ENCODE data around the gene DOCK1.
"Not testable (repeated sequence)": the region's sequence is repeated elsewhere in the genome, so short reads cannot be mapped to it uniquely, and the experiment has no call there.

The DOCK1 gene

GRCh38 chr10:126910196-126910595 lies 5.0 kb downstream of the DOCK1 start:
- no peaks in the 10 kb centered on the region for H3K36me3 ChIP-seq
- peaks cover 34% of the 10 kb centered on the region for H3K27me3 ChIP-seq
- H3K9me3 ChIP-seq, result no peaks in the 10 kb centered on the region
- TF ChIP-seq CTCF (IDR thresholded peaks at IDR 0.05), result no peak
- H3K4me1 ChIP-seq (ENCODE audit: control insufficient read depth in 1 of 2, insufficient read depth in 1 of 2, low read depth in 1 of 2, low read length in 1 of 2), result no peaks in the 10 kb centered on the region
- H3K27ac ChIP-seq, result no peak overlapping the region
- no peak overlapping the region for H3K4me3 ChIP-seq (ENCODE audit: low read depth in 1 of 2, low read length in 1 of 2)

GRCh38 chr10:126910798-126911197 lies 5.6 kb downstream of the DOCK1 start:
- Histone ChIP-seq H3K4me3 (ENCODE audit: low read depth in 1 of 2, low read length in 1 of 2) (no peak overlapping the region), H3K27ac (no peak overlapping the region), H3K4me1 (ENCODE audit: control insufficient read depth in 1 of 2, insufficient read depth in 1 of 2, low read depth in 1 of 2, low read length in 1 of 2) (no peaks in the 10 kb centered on the region), H3K36me3 (no peaks in the 10 kb centered on the region), H3K27me3 (peaks cover 28% of the 10 kb centered on the region), H3K9me3 (no peaks in the 10 kb centered on the region)
- TF ChIP-seq CTCF (IDR thresholded peaks at IDR 0.05), result no peak

DNA sequence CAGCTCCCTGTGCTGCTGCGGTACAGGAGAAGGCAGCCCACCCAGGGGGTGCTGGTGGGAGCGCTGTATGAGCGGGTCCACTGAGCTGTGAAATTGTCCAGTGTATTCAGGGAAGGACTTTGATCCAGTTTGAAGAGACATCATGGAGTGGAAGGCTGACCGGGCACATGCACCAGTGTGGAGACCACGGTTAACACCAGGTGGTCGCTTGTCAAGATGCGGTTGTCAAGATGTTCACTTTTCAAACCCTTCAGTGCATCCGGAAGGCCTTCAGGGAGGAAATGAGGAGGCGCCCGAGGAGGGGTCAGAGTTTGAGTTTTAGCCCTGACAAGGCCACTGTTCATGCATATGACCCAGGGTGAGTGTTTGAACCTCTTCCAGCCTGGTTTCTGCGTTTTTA lies 6.1 kb downstream of the DOCK1 start:
- H3K27me3 ChIP-seq, result peaks cover 23% of the 10 kb centered on the region
- no peaks in the 10 kb centered on the region for H3K36me3 ChIP-seq
- H3K4me3 ChIP-seq (ENCODE audit: low read depth in 1 of 2, low read length in 1 of 2), result no peak overlapping the region
- H3K9me3 ChIP-seq, result no peaks in the 10 kb centered on the region
- no peak overlapping the region for H3K27ac ChIP-seq
- TF ChIP-seq CTCF (IDR thresholded peaks at IDR 0.05), result no peak
- H3K4me1 ChIP-seq (ENCODE audit: control insufficient read depth in 1 of 2, insufficient read depth in 1 of 2, low read depth in 1 of 2, low read length in 1 of 2), result no peaks in the 10 kb centered on the region

DNA sequence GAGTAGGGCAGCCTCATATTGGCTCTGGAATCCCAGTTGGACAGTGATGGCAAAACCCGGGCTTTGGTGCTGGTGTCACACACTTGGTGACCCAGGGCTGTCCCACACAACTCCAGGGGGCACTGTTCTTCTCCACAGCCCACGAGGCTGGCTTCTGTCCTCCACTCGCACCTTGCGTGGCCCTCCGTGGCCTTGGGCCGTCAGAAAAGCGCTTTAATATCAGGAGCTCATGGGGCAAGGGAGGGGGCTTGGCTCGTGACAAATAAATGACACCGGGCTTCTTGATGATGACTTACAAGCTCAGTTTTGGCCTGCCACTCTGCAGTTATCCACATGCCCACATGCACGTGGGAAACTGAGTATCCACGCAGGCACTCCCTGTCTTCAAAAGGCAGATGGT lies 8.1 kb downstream of the DOCK1 start:
- no peaks in the 10 kb centered on the region for H3K4me1 ChIP-seq (ENCODE audit: control insufficient read depth in 1 of 2, insufficient read depth in 1 of 2, low read depth in 1 of 2, low read length in 1 of 2)
- H3K36me3 ChIP-seq, result no peaks in the 10 kb centered on the region
- no peak for TF ChIP-seq CTCF (IDR thresholded peaks at IDR 0.05)
- no peak overlapping the region for H3K4me3 ChIP-seq (ENCODE audit: low read depth in 1 of 2, low read length in 1 of 2)
- no peak overlapping the region for H3K27ac ChIP-seq
- H3K27me3 ChIP-seq, result peaks cover 2% of the 10 kb centered on the region
- H3K9me3 ChIP-seq, result no peaks in the 10 kb centered on the region

DNA sequence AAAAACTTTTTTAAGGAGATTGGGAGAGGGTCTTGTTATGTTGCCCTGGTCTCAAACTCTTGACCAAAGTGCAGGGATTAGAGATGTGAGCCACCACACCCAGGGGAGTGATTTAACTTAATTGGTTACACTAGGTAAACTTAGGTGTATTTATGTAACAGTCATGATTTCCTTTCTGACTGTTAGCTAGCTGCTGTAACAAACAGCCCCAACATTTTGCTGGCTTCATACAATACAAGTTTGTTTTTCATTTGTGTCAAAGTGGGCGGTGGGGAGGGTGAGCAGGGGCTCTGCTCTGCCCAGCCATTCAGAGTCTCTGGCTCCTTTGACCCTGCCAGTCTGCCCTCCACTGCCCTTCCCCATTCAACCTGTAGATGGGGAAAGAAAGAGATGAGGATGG lies 9.3 kb downstream of the DOCK1 start:
- H3K4me3 ChIP-seq (ENCODE audit: low read depth in 1 of 2, low read length in 1 of 2), result no peak overlapping the region
- H3K4me1 ChIP-seq (ENCODE audit: control insufficient read depth in 1 of 2, insufficient read depth in 1 of 2, low read depth in 1 of 2, low read length in 1 of 2), result no peaks in the 10 kb centered on the region
- no peaks in the 10 kb centered on the region for H3K36me3 ChIP-seq
- TF ChIP-seq CTCF (IDR thresholded peaks at IDR 0.05), result no peak
- no peak overlapping the region for H3K27ac ChIP-seq
- H3K27me3 ChIP-seq, result no peaks in the 10 kb centered on the region
- H3K9me3 ChIP-seq, result no peaks in the 10 kb centered on the region

DNA sequence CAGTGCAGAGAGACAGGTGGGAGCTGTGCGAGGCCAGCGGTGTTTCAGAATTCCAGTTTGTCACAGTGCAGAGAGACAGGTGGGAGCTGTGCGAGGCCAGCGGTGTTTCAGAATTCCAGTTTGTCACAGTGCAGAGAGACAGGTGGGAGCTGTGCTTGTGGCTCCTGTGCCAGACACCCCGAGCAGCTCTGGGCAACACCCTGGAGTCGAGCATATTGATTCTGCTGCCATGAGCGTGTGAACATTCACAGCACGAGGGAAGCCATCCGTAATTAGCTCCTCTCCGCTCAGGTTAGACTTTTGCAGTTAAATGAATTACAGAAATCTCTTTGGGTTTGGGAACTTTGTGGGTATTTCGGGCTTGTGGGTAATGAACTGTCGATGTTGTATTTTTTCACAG lies 11.7 kb downstream of the DOCK1 start:
- not testable (repeated sequence) for H3K9me3 ChIP-seq; H3K4me3 ChIP-seq (ENCODE audit: low read depth in 1 of 2, low read length in 1 of 2); H3K4me1 ChIP-seq (ENCODE audit: control insufficient read depth in 1 of 2, insufficient read depth in 1 of 2, low read depth in 1 of 2, low read length in 1 of 2); H3K27ac ChIP-seq; H3K36me3 ChIP-seq; H3K27me3 ChIP-seq
